CD4-positive, alpha-beta T cell treated with Interleukin-6 for 4 hours (primary cell): ENCODE measurements around the gene FLRT2.

Experiments
- DNase-seq: peaks from one replicate; pipeline ENCODE4 v3.0.0-alpha.2; 2020; ENCODE audit warnings: mixed read lengths

FLRT2 gene

GRCh38 chr14:85529803-85530574 is at the start of gene FLRT2:
TSS of gene FLRT2 (plus strand) at chr14:85530144. CDS start at chr14:85621515, 91,371 bp downstream.
- DNase-seq = no peak

GRCh38 chr14:85481471-85481870 is 48.5 kb upstream of the FLRT2 start:
- no peak for DNase-seq

- no peak for DNase-seq
Measured at GRCh38 chr14:85482552-85482951, 47.4 kb upstream of the FLRT2 start.

- DNase-seq = no peak
Measured at GRCh38 chr14:85483037-85483436, 46.9 kb upstream of the FLRT2 start.

GRCh38 chr14:85483652-85484051 is 46.3 kb upstream of the FLRT2 start:
- DNase-seq = no peak

- no peak for DNase-seq
Measured at GRCh38 chr14:85487215-85487614, 42.7 kb upstream of the FLRT2 start.

- DNase-seq = no peak
Measured at GRCh38 chr14:85501751-85502150, 28.2 kb upstream of the FLRT2 start.

GRCh38 chr14:85508863-85509262 is 21.1 kb upstream of the FLRT2 start:
- DNase-seq = no peak

GRCh38 chr14:85512451-85512850 is 17.5 kb upstream of the FLRT2 start:
- DNase-seq = no peak

- DNase-seq = no peak
Measured at GRCh38 chr14:85514487-85514886, 15.5 kb upstream of the FLRT2 start.

GRCh38 chr14:85516239-85517113 is 13.5 kb upstream of the FLRT2 start:
- DNase-seq = no peak

GRCh38 chr14:85517114-85517688 is 12.7 kb upstream of the FLRT2 start:
- no peak for DNase-seq

- DNase-seq = no peak
Measured at GRCh38 chr14:85519661-85520305, 10.2 kb upstream of the FLRT2 start.

- DNase-seq = no peak
Measured at GRCh38 chr14:85520581-85520980, 9.4 kb upstream of the FLRT2 start.

GRCh38 chr14:85523624-85524023 is 6.3 kb upstream of the FLRT2 start:
- no peak for DNase-seq

GRCh38 chr14:85527006-85527405 is 2.9 kb upstream of the FLRT2 start:
- no peak for DNase-seq

- no peak for DNase-seq
Measured at GRCh38 chr14:85527445-85528035, 2.4 kb upstream of the FLRT2 start.

GRCh38 chr14:85528080-85528896 is 1.7 kb upstream of the FLRT2 start:
- no peak for DNase-seq

GRCh38 chr14:85528897-85529631 is 880 bp upstream of the FLRT2 start:
- no peak for DNase-seq

- DNase-seq = no peak
Measured at GRCh38 chr14:85530626-85531025, 682 bp downstream of the FLRT2 start.

GRCh38 chr14:85531141-85531586 is 1.2 kb downstream of the FLRT2 start:
- DNase-seq = no peak
